Neural cell (in vitro differentiated cells): Measurements from ENCODE around the gene SUN1. TPM values are rescaled to one million over a fixed set of nuclear protein-coding genes. Genes with fewer than 3 reads are reported as not detected.

Experiments used
- H2AFZ ChIP-seq: fragments of 200-600, 300-800 bp; sonication (generic), shearing (Covaris generic); 2 replicates; pipeline ENCODE4 v1.6.0; 2014; ENCODE audit warnings: low read depth, mild to moderate bottlenecking, antibody characterized with exemption, low read length, moderate library complexity
- H3F3A ChIP-seq: fragments of 200-600 bp; shearing (Covaris generic); 2 replicates; pipeline ENCODE4 v1.6.1; 2016; ENCODE audit warnings: mild to moderate bottlenecking, moderate library complexity, mixed read lengths, antibody characterized with exemption, low read length; ENCODE audit not compliant: insufficient read depth, poor library complexity, severe bottlenecking
- H3K27ac ChIP-seq: fragments of 200-600, 300-800 bp; sonication (generic), shearing (Covaris generic); 2 replicates; pipeline ENCODE4 v1.5.1; 2014; ENCODE audit warnings: mild to moderate bottlenecking, low read length, moderate library complexity
- H3K27me3 ChIP-seq: fragments of 300-800, 200-600 bp; sonication (generic), shearing (Covaris generic); 2 replicates; pipeline ENCODE4 v1.6.0; 2014; ENCODE audit warnings: mild to moderate bottlenecking, low read depth, low read length, moderate library complexity; ENCODE audit not compliant: insufficient read depth
- H3K36me3 ChIP-seq: fragments of 300-800, 200-600 bp; sonication (generic), shearing (Covaris generic); 2 replicates; pipeline ENCODE4 v1.5.1; 2014; ENCODE audit warnings: mild to moderate bottlenecking, antibody characterized with exemption, low read length, moderate library complexity; ENCODE audit not compliant: insufficient read depth
- H3K4me2 ChIP-seq: fragments of 300-800, 200-600 bp; sonication (generic), shearing (Covaris generic); 2 replicates; pipeline ENCODE4 v1.6.0; 2014; ENCODE audit warnings: mild to moderate bottlenecking, low read length
- H3K4me3 ChIP-seq: fragments of 300-800, 200-600 bp; sonication (generic), shearing (Covaris generic); 2 replicates; pipeline ENCODE4 v1.5.1; 2014; ENCODE audit warnings: mild to moderate bottlenecking, low read length, moderate library complexity
- H3K79me2 ChIP-seq: fragments of 200-600 bp; shearing (Covaris generic); replicated peaks from 2 replicates; pipeline ENCODE4 v1.6.0; 2014; ENCODE audit warnings: mild to moderate bottlenecking, low read length, moderate library complexity; ENCODE audit not compliant: insufficient read depth
- H3K9ac ChIP-seq: fragments of 300-800, 200-600 bp; sonication (generic), shearing (Covaris generic); 2 replicates; pipeline ENCODE4 v1.6.1; 2016; ENCODE audit warnings: mild to moderate bottlenecking, low read length, mixed read lengths
- H3K9me2 ChIP-seq: fragments of 200-600 bp; shearing (Covaris generic); 2 replicates; pipeline ENCODE4 v1.6.1; 2016; ENCODE audit warnings: mild to moderate bottlenecking, low read length, mixed read lengths; ENCODE audit not compliant: insufficient read depth
- H3K9me3 ChIP-seq: fragments of 200-600, 300-800 bp; sonication (generic), shearing (Covaris generic); 2 replicates; pipeline ENCODE4 v1.6.1; 2016; ENCODE audit warnings: mild to moderate bottlenecking, mixed run types, low read length, moderate library complexity, mixed read lengths
- H4K20me1 ChIP-seq: fragments of 200-600 bp; shearing (Covaris generic); 2 replicates; pipeline ENCODE4 v1.6.1; 2016; ENCODE audit warnings: mild to moderate bottlenecking, mixed run types; ENCODE audit not compliant: insufficient read depth
- CTCF ChIP-seq: fragments of 450-650 bp; IDR thresholded peaks from 2 replicates; pipeline ENCODE4 v1.5.1; 2014; ENCODE audit warnings: antibody characterized with exemption, mild to moderate bottlenecking, moderate library complexity; ENCODE audit not compliant: poor library complexity, severe bottlenecking
- EP300 ChIP-seq: fragments of 450-650 bp; conservative IDR thresholded peaks from 2 replicates; pipeline ENCODE4 v1.6.1; 2014; ENCODE audit warnings: antibody characterized with exemption, mild to moderate bottlenecking, moderate library complexity; ENCODE audit not compliant: poor library complexity, severe bottlenecking
- EZH2 ChIP-seq: fragments of 200-600, 300-800 bp; shearing (Covaris generic), sonication (generic); IDR thresholded peaks from 2 replicates; pipeline ENCODE4 v1.6.1; 2014; ENCODE audit warnings: antibody characterized with exemption, low read length, borderline replicate concordance, mild to moderate bottlenecking; ENCODE audit not compliant: insufficient read depth, poor library complexity, severe bottlenecking
- MXI1 ChIP-seq: fragments of 450-650 bp; conservative IDR thresholded peaks from 2 replicates; pipeline ENCODE4 v1.6.1; 2014; ENCODE audit warnings: antibody characterized with exemption, mild to moderate bottlenecking; ENCODE audit not compliant: poor library complexity, severe bottlenecking
- POLR2AphosphoS5 ChIP-seq: IDR thresholded peaks from 2 replicates; pipeline ENCODE4 v1.6.1; 2012
- RAD21 ChIP-seq: fragments of 450-650 bp; conservative IDR thresholded peaks from 2 replicates; pipeline ENCODE4 v1.6.1; 2014; ENCODE audit warnings: antibody characterized with exemption, mild to moderate bottlenecking, moderate library complexity
- REST ChIP-seq: IDR thresholded peaks from 2 replicates; pipeline ENCODE4 v1.6.1; 2012; ENCODE audit warnings: borderline replicate concordance
- SMC3 ChIP-seq: fragments of 450-650 bp; conservative IDR thresholded peaks from 2 replicates; pipeline ENCODE4 v1.6.1; 2014; ENCODE audit warnings: antibody characterized with exemption, mild to moderate bottlenecking, moderate library complexity; ENCODE audit not compliant: poor library complexity
- TAF1 ChIP-seq: IDR thresholded peaks from 2 replicates; pipeline ENCODE4 v1.6.1; 2012; ENCODE audit warnings: low read depth
- polyA plus RNA-seq: library from polyadenylated mRNA; depleted of rRNA; stranded (reverse); fragments of >200 nt; gene quantifications from 2 replicates; pipeline ENCODE4 v1.2.3, GENCODE V29; 2014

The SUN1 gene
- polyA plus RNA-seq, 1 donor from 2014 or later: 309 TPM

DNA sequence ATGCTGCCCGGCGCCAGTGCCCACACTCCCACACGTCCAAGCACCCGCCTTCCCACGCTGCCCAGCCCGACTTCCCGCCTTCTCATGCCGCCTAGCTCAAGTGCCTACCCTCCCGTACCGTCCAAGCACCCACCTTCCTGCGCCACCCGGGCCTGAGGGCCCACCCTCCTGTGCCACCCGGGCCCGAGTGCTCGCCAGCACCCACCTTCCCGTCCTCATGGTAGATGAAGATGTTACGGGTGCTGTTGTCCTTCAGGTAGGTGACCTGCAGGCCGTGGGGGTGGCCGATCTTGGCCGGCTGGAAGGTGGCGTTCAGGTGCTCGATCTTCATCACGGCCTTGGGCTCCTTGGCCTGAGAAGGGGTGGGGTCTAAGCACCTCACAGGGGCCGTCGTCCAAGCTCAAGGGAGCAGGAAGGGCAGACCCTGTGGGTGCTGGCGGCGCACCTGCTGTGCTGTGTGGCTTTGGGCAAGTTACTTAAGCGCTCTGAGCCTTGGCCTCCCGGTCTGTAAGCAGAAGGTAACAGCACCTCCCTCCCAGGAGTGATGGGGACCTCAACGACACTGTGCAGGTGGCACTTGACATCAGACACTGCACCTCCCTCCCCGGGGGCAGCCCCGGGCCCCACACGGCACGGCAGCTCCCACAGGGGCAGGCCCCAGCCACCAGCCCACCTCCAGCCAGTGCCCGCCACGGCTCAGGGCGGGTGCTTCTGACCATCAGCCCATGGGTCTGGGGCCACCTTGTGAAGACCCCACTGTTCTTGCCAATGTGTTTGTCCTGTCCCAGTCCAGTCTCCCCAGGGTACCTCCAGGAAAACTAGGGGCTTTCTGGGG, 71.9 kb downstream of the SUN1 start:
- no peaks in the 10 kb centered on the region for H4K20me1 ChIP-seq
- no peak overlapping the region for H2AFZ ChIP-seq
- peaks cover 10% of the 10 kb centered on the region for H3K27me3 ChIP-seq
- no peaks in the 10 kb centered on the region for H3K9me2 ChIP-seq
- TF ChIP-seq EP300: no peak
- TF ChIP-seq SMC3: no peak
- no peak for TF ChIP-seq CTCF
- no peak for TF ChIP-seq REST
- TF ChIP-seq MXI1: no peak
- no peak for TF ChIP-seq RAD21
- TF ChIP-seq TAF1: no peak
- no peak for TF ChIP-seq EZH2
- TF ChIP-seq POLR2AphosphoS5: no peak
- H3K27ac ChIP-seq: no peak overlapping the region
- no peaks in the 10 kb centered on the region for H3K9me3 ChIP-seq
- H3K79me2 ChIP-seq: no peaks in the 10 kb centered on the region
- H3K4me3 ChIP-seq: no peak overlapping the region
- no peaks in the 10 kb centered on the region for H3F3A ChIP-seq
- no peaks in the 10 kb centered on the region for H3K36me3 ChIP-seq
- no peak overlapping the region for H3K4me2 ChIP-seq
- H3K9ac ChIP-seq: no peak overlapping the region

DNA sequence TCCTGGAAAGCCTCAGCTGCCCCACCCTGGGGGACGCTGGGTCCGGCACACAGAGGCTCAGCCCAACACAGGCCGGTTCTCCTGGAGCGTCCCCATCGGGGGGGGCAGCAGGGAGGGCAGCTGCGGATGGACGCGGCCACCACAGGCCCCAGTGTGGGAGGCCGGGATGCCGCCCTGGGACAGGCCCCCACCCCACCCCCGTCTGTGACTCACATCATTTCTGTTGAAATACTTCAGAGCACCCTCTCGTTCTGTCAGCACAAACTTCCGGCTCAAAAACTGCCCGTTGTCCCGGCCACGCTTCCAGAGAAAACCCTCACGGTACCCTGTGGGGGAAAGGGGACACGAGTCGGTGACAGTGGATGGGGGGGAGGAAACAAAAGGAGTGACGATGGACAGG, 72.6 kb downstream of the SUN1 start:
- no peaks in the 10 kb centered on the region for H3K9me2 ChIP-seq
- H3K27me3 ChIP-seq: peaks cover 10% of the 10 kb centered on the region
- TF ChIP-seq SMC3: no peak
- no peak for TF ChIP-seq EP300
- TF ChIP-seq RAD21: no peak
- no peak for TF ChIP-seq MXI1
- no peak for TF ChIP-seq TAF1
- no peak for TF ChIP-seq EZH2
- TF ChIP-seq CTCF: no peak
- no peak for TF ChIP-seq REST
- TF ChIP-seq POLR2AphosphoS5: no peak
- no peak overlapping the region for H3K9ac ChIP-seq
- no peak overlapping the region for H3K4me2 ChIP-seq
- no peaks in the 10 kb centered on the region for H4K20me1 ChIP-seq
- no peak overlapping the region for H2AFZ ChIP-seq
- no peaks in the 10 kb centered on the region for H3K9me3 ChIP-seq
- no peaks in the 10 kb centered on the region for H3F3A ChIP-seq
- H3K4me3 ChIP-seq: no peak overlapping the region
- H3K79me2 ChIP-seq: no peaks in the 10 kb centered on the region
- H3K27ac ChIP-seq: no peak overlapping the region
- no peaks in the 10 kb centered on the region for H3K36me3 ChIP-seq
